K562 (cell line): ENCODE data around the gene FBXW7. TPM values are rescaled to one million over a fixed set of nuclear protein-coding genes. Genes with fewer than 3 reads are reported as not detected.

Experiments
- CAMTA2 ChIP-seq: fragments of 250-450 bp; sonication (Bioruptor Pico); conservative IDR thresholded peaks from 2 replicates; pipeline ENCODE4 v1.5.1; 2022
- CREBBP ChIP-seq: IDR thresholded peaks from one replicate; pipeline ENCODE4 v1.6.1; 2012; ENCODE audit warnings: low read depth, mild to moderate bottlenecking, control low read depth, inconsistent platforms, low read length
- CXXC5 ChIP-seq: fragments of 250-450 bp; sonication (Bioruptor Pico); IDR thresholded peaks from 2 replicates; pipeline ENCODE4 v1.8.0; 2022; ENCODE audit warnings: inconsistent platforms, mild to moderate bottlenecking, moderate library complexity
- EP300 ChIP-seq: IDR thresholded peaks from 2 replicates; pipeline ENCODE4 v1.6.1; 2012; ENCODE audit warnings: low read length, improper control_type of control experiment
- FOS ChIP-seq: IDR thresholded peaks from 3 replicates; pipeline ENCODE4 v1.6.1; 2011; ENCODE audit not compliant: insufficient read length; ENCODE audit errors: extremely low read depth
- FOXP1 ChIP-seq: sonication (generic); formaldehyde crosslinking; IDR thresholded peaks from 2 replicates; pipeline ENCODE4 v1.8.0; 2022; ENCODE audit warnings: mild to moderate bottlenecking, missing genetic modification reagents
- HDAC3 ChIP-seq: fragments of 450-650 bp; IDR thresholded peaks from 2 replicates; pipeline ENCODE4 v1.6.1; 2018; ENCODE audit warnings: borderline replicate concordance, mild to moderate bottlenecking, moderate library complexity; ENCODE audit not compliant: partially characterized antibody
- HNRNPL ChIP-seq: fragments of 200-400 bp; formaldehyde crosslinking; IDR thresholded peaks from 2 replicates; pipeline ENCODE4 v1.6.1; 2017; ENCODE audit warnings: low read depth, mild to moderate bottlenecking, low read length
- HOXB6 ChIP-seq: fragments of 250-450 bp; sonication (Bioruptor Pico); IDR thresholded peaks from 2 replicates; pipeline ENCODE4 v1.5.1; 2022; ENCODE audit warnings: mild to moderate bottlenecking, borderline replicate concordance
- MEF2A ChIP-seq: IDR thresholded peaks from 2 replicates; pipeline ENCODE4 v1.6.1; 2011; ENCODE audit warnings: low read depth, mild to moderate bottlenecking, low read length, moderate library complexity; ENCODE audit not compliant: control insufficient read depth
- MEIS2 ChIP-seq: fragments of 450-650 bp; IDR thresholded peaks from 2 replicates; pipeline ENCODE4 v1.6.1; 2014; ENCODE audit warnings: mild to moderate bottlenecking; ENCODE audit not compliant: partially characterized antibody
- SRSF7 ChIP-seq: fragments of 200-400 bp; formaldehyde crosslinking; optimal IDR thresholded peaks from 2 replicates; pipeline ENCODE3; 2017; ENCODE audit warnings: mild to moderate bottlenecking, low read depth, low read length
- ZNF12 ChIP-seq: sonication (generic); formaldehyde crosslinking; IDR thresholded peaks from 2 replicates; pipeline ENCODE4 v1.4.0; 2020; ENCODE audit warnings: mild to moderate bottlenecking, missing genetic modification reagents
- ZNF121 ChIP-seq: sonication (generic); formaldehyde crosslinking; conservative IDR thresholded peaks from 2 replicates; pipeline ENCODE4 v1.8.0; 2022; ENCODE audit warnings: missing genetic modification reagents
- ZNF143 ChIP-seq: sonication (generic); formaldehyde crosslinking; IDR thresholded peaks from 2 replicates; pipeline ENCODE4 v1.9.0; 2022; ENCODE audit warnings: mild to moderate bottlenecking, missing genetic modification reagents
- ZNF165 ChIP-seq: fragments of 250-450 bp; sonication (Bioruptor Pico); IDR thresholded peaks from 2 replicates; pipeline ENCODE4 v1.4.0; 2020; ENCODE audit warnings: borderline replicate concordance
- ZNF239 ChIP-seq: fragments of 250-450 bp; sonication (Bioruptor Pico); IDR thresholded peaks from 2 replicates; pipeline ENCODE4 v1.4.0; 2020; ENCODE audit warnings: mild to moderate bottlenecking
- ZNF24 ChIP-seq: fragments of 450-650 bp; IDR thresholded peaks from 2 replicates; pipeline ENCODE4 v1.6.1; 2016
- ZNF316 ChIP-seq: fragments of 450-650 bp; IDR thresholded peaks from 2 replicates; pipeline ENCODE4 v1.6.1; 2016
- ZNF408 ChIP-seq: fragments of 250-450 bp; sonication (Bioruptor Pico); IDR thresholded peaks from 2 replicates; pipeline ENCODE4 v1.4.0; 2020; ENCODE audit warnings: low read depth, mild to moderate bottlenecking, moderate library complexity
- ZNF589 ChIP-seq: fragments of 200-800 bp; sonication (Bioruptor generic); IDR thresholded peaks from 2 replicates; pipeline ENCODE4 v1.6.1; 2016; ENCODE audit warnings: low read depth, missing genetic modification characterization, missing compliant biosample characterization
- polyA plus RNA-seq, 8 experiments: library from polyadenylated mRNA; depleted of rRNA in 4 of 8; stranded (reverse) in 5 of 8; unstranded in 3 of 8; fragments of >200 nt; fragmentation: Nextera tagmentation in 2 of 8; fragmentation: Illumina TruSeq in 1 of 8; extraction: Ambion mirVana in 2 of 8; extraction: Trizol in 1 of 8; gene quantifications; 2 replicates each; pipeline versions ENCODE4 v1.2.1 to v1.2.3, GENCODE V29; 2011 to 2014; ENCODE audit warnings: inconsistent platforms in 1 of 8, missing spikeins in 1 of 8
- total RNA-seq, 7 experiments: library from RNA; depleted of rRNA in 6 of 7; stranded (reverse); fragments of >200 nt in 6 of 7; fragmentation: Illumina TruSeq in 2 of 7; extraction: Trizol in 2 of 7; gene quantifications; 2 replicates each; pipeline versions ENCODE4 v1.2.1 to v1.2.3, GENCODE V29; 2011 to 2021; ENCODE audit warnings: low replicate concordance in 1 of 7
- TF ChIP-seq, protein P1 (sequence below): fragments of 250-450 bp; sonication (Bioruptor Pico); IDR thresholded peaks from 2 replicates; pipeline ENCODE4 v1.4.0; 2020; ENCODE audit warnings: mild to moderate bottlenecking
- TF ChIP-seq, protein P2 (sequence below): fragments of 450-650 bp; IDR thresholded peaks from 2 replicates; pipeline ENCODE4 v1.7.1; 2018; ENCODE audit warnings: mild to moderate bottlenecking, low read depth; ENCODE audit not compliant: partially characterized antibody

The FBXW7 gene
- total and polyA plus RNA-seq, 9 of the 15 experiments (the other 6 are each of a cell fraction or from before 2014, with no cell fraction given): 6.8 to 44.2 (median 16.4) TPM

DNA sequence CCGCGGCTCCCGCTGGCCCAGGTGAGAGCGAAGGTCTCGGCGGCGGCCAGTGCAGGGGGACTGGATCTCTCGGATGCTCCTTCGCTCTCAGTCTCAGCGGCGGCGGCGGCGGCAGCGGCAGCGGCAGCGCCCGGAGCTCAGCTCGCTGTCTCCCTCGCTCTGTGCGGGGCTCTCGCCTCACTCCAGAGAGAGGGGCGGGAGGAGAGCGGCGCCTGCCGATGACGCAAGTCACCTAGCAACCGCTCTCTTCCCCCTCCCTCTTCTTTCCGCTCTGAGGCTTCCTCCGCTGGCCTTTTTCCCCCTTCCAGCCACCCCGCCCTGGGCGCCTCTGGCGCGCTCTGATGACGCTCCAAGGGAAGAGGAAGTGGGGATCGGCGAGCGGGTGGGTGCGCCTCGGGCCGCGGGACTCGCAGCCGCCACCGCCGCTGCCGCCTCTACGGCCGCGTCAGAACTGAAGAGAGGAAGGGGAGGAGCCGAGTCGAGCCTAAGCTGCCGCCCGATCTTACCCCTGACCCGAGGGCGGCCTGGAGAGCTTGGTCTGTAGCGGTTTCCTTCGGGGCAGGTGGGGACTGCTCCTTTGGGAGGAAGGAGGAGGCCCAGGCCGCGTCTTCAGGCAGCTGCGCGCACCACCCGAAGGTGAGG is at the start of gene FBXW7 (continued):
- no peak for TF ChIP-seq ZNF408 (CRISPR knock-in tag)
- no peak for TF ChIP-seq HOXB6 (CRISPR knock-in tag)
- TF ChIP-seq, protein P1, sequence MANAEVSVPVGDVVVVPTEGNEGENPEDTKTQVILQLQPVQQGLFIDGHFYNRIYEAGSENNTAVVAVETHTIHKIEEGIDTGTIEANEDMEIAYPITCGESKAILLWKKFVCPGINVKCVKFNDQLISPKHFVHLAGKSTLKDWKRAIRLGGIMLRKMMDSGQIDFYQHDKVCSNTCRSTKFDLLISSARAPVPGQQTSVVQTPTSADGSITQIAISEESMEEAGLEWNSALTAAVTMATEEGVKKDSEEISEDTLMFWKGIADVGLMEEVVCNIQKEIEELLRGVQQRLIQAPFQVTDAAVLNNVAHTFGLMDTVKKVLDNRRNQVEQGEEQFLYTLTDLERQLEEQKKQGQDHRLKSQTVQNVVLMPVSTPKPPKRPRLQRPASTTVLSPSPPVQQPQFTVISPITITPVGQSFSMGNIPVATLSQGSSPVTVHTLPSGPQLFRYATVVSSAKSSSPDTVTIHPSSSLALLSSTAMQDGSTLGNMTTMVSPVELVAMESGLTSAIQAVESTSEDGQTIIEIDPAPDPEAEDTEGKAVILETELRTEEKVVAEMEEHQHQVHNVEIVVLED: peak; percentile 69
- no peak for TF ChIP-seq CREBBP
- peak; percentile 81 for TF ChIP-seq CXXC5 (CRISPR knock-in tag)
- no peak for TF ChIP-seq ZNF12 (CRISPR knock-in tag)
- no peak for TF ChIP-seq FOS
- no peak for TF ChIP-seq FOXP1 (CRISPR knock-in tag)
- no peak for TF ChIP-seq MEF2A
- no peak for TF ChIP-seq HNRNPL
- no peak for TF ChIP-seq SRSF7
- no peak for TF ChIP-seq ZNF239
- TF ChIP-seq MEIS2: no peak
- no peak for TF ChIP-seq ZNF24
- TF ChIP-seq ZNF121: no peak; the same call in 1 of the 2 replicates
- TF ChIP-seq ZNF143 (CRISPR knock-in tag): no peak
- TF ChIP-seq ZNF589: no peak
- TF ChIP-seq ZNF316: no peak
- no peak for TF ChIP-seq HDAC3
- no peak for TF ChIP-seq CAMTA2 (CRISPR knock-in tag)
- TF ChIP-seq ZNF165 (CRISPR knock-in tag): no peak
- TF ChIP-seq, protein P2, sequence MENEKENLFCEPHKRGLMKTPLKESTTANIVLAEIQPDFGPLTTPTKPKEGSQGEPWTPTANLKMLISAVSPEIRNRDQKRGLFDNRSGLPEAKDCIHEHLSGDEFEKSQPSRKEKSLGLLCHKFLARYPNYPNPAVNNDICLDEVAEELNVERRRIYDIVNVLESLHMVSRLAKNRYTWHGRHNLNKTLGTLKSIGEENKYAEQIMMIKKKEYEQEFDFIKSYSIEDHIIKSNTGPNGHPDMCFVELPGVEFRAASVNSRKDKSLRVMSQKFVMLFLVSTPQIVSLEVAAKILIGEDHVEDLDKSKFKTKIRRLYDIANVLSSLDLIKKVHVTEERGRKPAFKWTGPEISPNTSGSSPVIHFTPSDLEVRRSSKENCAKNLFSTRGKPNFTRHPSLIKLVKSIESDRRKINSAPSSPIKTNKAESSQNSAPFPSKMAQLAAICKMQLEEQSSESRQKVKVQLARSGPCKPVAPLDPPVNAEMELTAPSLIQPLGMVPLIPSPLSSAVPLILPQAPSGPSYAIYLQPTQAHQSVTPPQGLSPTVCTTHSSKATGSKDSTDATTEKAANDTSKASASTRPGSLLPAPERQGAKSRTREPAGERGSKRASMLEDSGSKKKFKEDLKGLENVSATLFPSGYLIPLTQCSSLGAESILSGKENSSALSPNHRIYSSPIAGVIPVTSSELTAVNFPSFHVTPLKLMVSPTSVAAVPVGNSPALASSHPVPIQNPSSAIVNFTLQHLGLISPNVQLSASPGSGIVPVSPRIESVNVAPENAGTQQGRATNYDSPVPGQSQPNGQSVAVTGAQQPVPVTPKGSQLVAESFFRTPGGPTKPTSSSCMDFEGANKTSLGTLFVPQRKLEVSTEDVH: peak; percentile 95
- peak; percentile 52 for TF ChIP-seq EP300
